A673 (cell line): Measurements from ENCODE around the gene FKBP5. TPM values are rescaled to one million over a fixed set of nuclear protein-coding genes. Genes with fewer than 3 reads are reported as not detected.

ENCODE experiments used
- BruUV-seq: library from RNA; stranded (reverse); fragments of 400-500 nt; replicated peaks from 2 replicates; lab custom pipeline; 2021; lab: Mats Ljungman, UMichigan
- CTCF ChIA-PET: fragments of 300-600 bp; sonication (Branson Sonifier 250); formaldehyde crosslinking; loops from one replicate; lab custom pipeline; 2022; ENCODE audit warnings: antibody characterized with exemption; lab: Charles Lee
- POLR2A ChIA-PET: fragments of 300-600 bp; sonication (Branson Sonifier 250); formaldehyde crosslinking; loops from one replicate; lab custom pipeline; 2022; ENCODE audit warnings: antibody characterized with exemption; ENCODE audit not compliant: low non-redundant PET; lab: Charles Lee
- DNase-seq: peaks from one replicate; pipeline ENCODE4 v3.0.0-alpha.2; 2015; ENCODE audit warnings: low spot score
- H3K27ac ChIP-seq: fragments of 200-600 bp; sonication (generic); 2 replicates; pipeline ENCODE4 v1.5.1; 2016; ENCODE audit warnings: mixed run types, low read depth, mild to moderate bottlenecking, mixed read lengths, antibody characterized with exemption, low read length; ENCODE audit not compliant: poor library complexity, severe bottlenecking
- H3K27me3 ChIP-seq: fragments of 200-600 bp; sonication (generic); replicated peaks from 2 replicates; pipeline ENCODE4 v1.6.1; 2017; ENCODE audit warnings: mixed run types, low read depth, mild to moderate bottlenecking, mixed read lengths, antibody characterized with exemption, low read length; ENCODE audit not compliant: insufficient read depth, poor library complexity
- H3K36me3 ChIP-seq: fragments of 200-600 bp; sonication (generic); 2 replicates; pipeline ENCODE4 v1.6.1; 2016; ENCODE audit warnings: mixed run types, mild to moderate bottlenecking, mixed read lengths, antibody characterized with exemption, low read length; ENCODE audit not compliant: insufficient read depth, poor library complexity, severe bottlenecking
- H3K4me1 ChIP-seq: fragments of 200-600 bp; sonication (generic); 2 replicates; pipeline ENCODE4 v1.6.1; 2017; ENCODE audit warnings: mixed run types, mild to moderate bottlenecking, mixed read lengths, antibody characterized with exemption, low read length; ENCODE audit not compliant: insufficient read depth, poor library complexity, severe bottlenecking
- H3K4me3 ChIP-seq: fragments of 200-600 bp; sonication (generic); 2 replicates; pipeline ENCODE4 v1.5.1; 2016; ENCODE audit warnings: low read depth, mixed run types, mild to moderate bottlenecking, mixed read lengths, low read length; ENCODE audit not compliant: poor library complexity, severe bottlenecking
- H3K9me3 ChIP-seq: fragments of 200-600 bp; sonication (generic); 2 replicates; pipeline ENCODE4 v1.6.1; 2016; ENCODE audit warnings: mixed run types, low read depth, mild to moderate bottlenecking, mixed read lengths, antibody characterized with exemption, low read length; ENCODE audit not compliant: poor library complexity, severe bottlenecking
- CTCF ChIP-seq: fragments of 300-800, 200-600 bp; sonication (generic); conservative IDR thresholded peaks from 2 replicates; pipeline ENCODE4 v1.5.1; 2017; ENCODE audit warnings: low read depth, mild to moderate bottlenecking, antibody characterized with exemption, low read length, moderate library complexity, mixed read lengths
- EZH2 ChIP-seq: fragments of 200-600 bp; sonication (generic); IDR thresholded peaks from 2 replicates; pipeline ENCODE4 v1.6.1; 2017; ENCODE audit warnings: borderline replicate concordance, low read depth, mild to moderate bottlenecking, mixed read lengths, antibody characterized with exemption, low read length; ENCODE audit not compliant: poor library complexity, severe bottlenecking
- intact Hi-C: fragments of 100-400 bp; cut with micrococcal nuclease; formaldehyde crosslinking; loops from one replicate; pipeline ENCODE4 v1.10.0; 2022; ENCODE audit not compliant: unreplicated experiment
- total RNA-seq: library from RNA; stranded (reverse); gene quantifications from 2 replicates; pipeline ENCODE4 v1.2.3, GENCODE V29; 2021

FKBP5 gene
- total RNA-seq, 1 experiment from 2014 or later, result 20.4 TPM

GRCh38 chr6:35582315-35582714 lies 106.4 kb downstream of the FKBP5 start:
- H3K27ac ChIP-seq, result no peak overlapping the region
- no peaks in the 10 kb centered on the region for H3K27me3 ChIP-seq
- intact Hi-C loops, result loop anchor here (2.0 to 10.0 kb wide), 2 partner anchors 58 to 102 kb away; no protein-coding TSS in a partner anchor
- H3K36me3 ChIP-seq, result no peaks in the 10 kb centered on the region
- H3K4me1 ChIP-seq, result no peaks in the 10 kb centered on the region
- CTCF ChIA-PET, result interaction anchor here (1.8 kb wide), 1 partner anchor 155 kb away, joined by 8 read pairs; the partner anchor contains the start of gene ARMC12
- no peak overlapping the region for H3K4me3 ChIP-seq
- TF ChIP-seq CTCF (no peak), EZH2 (no peak)
- DNase-seq, result no peak
- POLR2A ChIA-PET, result no interaction called here
- H3K9me3 ChIP-seq, result no peaks in the 10 kb centered on the region
- no TSS peak for BruUV-seq

GRCh38 chr6:35581633-35582032 lies 107.1 kb downstream of the FKBP5 start:
- H3K4me3 ChIP-seq, result no peak overlapping the region
- no peak overlapping the region for H3K27ac ChIP-seq
- no peaks in the 10 kb centered on the region for H3K9me3 ChIP-seq
- H3K27me3 ChIP-seq, result no peaks in the 10 kb centered on the region
- H3K36me3 ChIP-seq, result no peaks in the 10 kb centered on the region
- CTCF ChIA-PET, result interaction anchor here (0.6 to 1.8 kb wide), 2 partner anchors 59 to 155 kb away, joined by 3 to 8 read pairs; partner anchors contain the start of gene ARMC12
- TF ChIP-seq EZH2 (no peak), CTCF (no peak)
- intact Hi-C loops, result loop anchor here (2.0 to 10.0 kb wide), 2 partner anchors 57 to 103 kb away; no protein-coding TSS in a partner anchor
- POLR2A ChIA-PET, result no interaction called here
- H3K4me1 ChIP-seq, result no peaks in the 10 kb centered on the region
- no TSS peak for BruUV-seq
- no peak for DNase-seq

GRCh38 chr6:35580836-35581235 lies 107.9 kb downstream of the FKBP5 start:
- POLR2A ChIA-PET, result no interaction called here
- H3K9me3 ChIP-seq, result no peaks in the 10 kb centered on the region
- intact Hi-C loops, result loop anchor here (10.0 kb wide), 1 partner anchor 56 kb away; no protein-coding TSS in a partner anchor
- H3K4me3 ChIP-seq, result no peak overlapping the region
- peaks cover 1% of the 10 kb centered on the region for H3K36me3 ChIP-seq
- TF ChIP-seq EZH2, result no peak
- no peak for TF ChIP-seq CTCF
- H3K4me1 ChIP-seq, result no peaks in the 10 kb centered on the region
- H3K27me3 ChIP-seq, result no peaks in the 10 kb centered on the region
- H3K27ac ChIP-seq, result no peak overlapping the region
- CTCF ChIA-PET, result no interaction called here
- DNase-seq, result no peak
- no TSS peak for BruUV-seq
